GM21786 (cell line): ENCODE data around the gene SPN.
"Not testable (repeated sequence)": the region's sequence is repeated elsewhere in the genome, so short reads cannot be mapped to it uniquely, and the experiment has no call there.

ENCODE experiments used
- ATAC-seq: cut with Tn5 transposase; IDR thresholded peaks from one replicate; pipeline ENCODE4 v1.9.1; 2021; ENCODE audit not compliant: unreplicated experiment

The SPN gene

DNA sequence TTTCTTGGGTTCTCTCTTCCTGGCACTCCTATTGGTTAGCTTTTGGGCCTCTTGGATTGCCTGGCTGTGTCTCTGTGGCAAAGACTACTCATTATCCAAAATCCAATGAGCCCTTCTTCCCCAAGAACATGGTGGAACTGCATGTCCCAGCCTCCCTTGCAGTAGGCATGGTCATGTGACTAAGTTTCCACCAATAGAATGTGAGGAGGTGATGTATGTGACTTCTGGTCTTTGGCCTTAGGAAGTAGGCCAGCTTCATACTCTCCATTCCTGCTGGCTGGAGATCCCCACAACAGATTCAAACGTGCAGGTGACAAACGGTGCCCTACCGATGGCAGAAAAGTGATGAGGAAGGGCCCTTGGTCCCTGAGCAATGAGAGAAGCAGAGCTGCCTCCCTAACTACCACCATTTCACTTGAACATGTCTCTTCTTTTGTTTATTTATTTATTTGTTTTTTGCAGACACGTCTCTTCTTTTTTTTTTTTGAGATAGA is 17.3 kb upstream of the SPN start:
- no peak for ATAC-seq

DNA sequence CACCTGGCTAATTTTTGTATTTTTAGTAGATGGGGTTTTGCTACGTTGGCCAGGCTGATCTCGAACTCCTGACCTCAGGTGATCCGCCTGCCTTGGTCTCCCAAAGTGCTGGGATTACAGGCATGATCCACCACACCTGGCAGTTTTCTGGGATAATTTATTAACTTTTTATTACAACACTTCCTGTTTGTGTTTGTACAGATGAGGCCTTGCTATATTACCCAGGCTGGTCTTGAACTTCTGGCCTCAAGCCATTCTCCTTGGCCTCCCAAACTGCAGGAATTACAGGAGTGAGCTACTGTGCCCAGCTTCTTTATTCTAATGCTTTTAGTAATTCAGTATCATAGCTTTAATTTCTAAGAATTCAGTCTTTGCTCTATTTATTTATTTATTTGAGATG is 16.1 kb upstream of the SPN start:
- ATAC-seq, result no peak

DNA sequence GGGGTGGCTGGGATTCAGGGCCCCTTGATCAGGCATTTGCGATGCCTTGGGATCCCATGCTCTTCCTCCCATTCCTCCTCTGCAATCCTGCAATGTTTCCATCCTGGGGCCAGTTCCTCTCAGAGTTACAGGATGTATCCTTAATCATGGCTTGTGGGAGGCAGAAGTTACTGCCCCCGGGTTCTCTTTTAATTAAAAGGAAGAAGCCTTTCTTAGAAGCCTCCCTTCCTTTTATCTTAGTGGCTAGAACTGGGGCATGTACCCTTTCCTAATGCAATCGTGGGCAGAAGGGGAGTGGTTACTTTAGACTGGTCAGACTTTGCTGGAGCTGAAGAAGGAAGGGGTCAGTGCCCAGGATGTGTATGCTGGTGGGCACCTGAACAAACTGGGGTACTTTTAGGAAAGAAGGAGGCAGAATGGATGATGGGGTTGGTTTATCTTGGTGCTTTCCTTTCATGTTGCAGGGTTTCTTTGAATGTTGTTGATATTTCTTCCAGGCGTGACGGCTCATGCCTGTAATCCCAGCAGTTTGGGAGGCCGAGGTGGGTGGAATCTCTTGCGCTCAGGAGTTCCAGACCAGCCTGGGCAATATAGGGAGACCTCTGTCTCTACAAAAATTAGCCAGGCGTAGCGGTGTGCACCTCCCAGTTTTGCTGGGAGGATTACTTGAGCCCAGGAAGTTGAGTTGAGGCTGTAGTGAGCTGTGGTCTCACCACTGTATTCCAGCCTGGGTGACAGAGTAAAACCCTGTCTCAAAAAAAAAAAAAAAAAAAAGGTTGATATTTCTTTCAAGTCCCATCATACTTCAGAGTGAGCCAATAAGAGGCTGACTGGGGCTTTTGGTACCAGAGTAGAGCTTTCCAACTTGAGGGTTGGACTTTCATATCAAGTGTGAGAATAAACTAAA is 13.2 kb upstream of the SPN start:
- ATAC-seq, result no peak

DNA sequence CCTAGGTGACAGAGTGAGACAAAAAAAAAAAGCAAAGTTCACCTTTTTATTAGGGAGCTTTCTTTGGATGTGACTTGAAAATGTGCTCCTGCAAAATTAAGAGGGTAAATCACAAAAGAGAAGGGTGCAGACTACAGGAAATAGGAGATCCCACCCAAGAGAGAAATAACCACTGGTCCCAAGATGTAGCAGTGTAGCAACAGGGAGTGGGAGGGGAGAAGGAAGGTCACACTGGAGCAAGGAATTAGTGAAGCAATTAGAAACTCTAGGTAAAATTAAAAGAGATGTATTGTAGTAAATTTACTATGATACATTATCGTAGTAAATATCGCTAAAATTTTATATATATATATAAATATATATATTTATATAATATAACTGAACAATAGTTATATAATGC is 12.3 kb upstream of the SPN start:
- ATAC-seq, result no peak

DNA sequence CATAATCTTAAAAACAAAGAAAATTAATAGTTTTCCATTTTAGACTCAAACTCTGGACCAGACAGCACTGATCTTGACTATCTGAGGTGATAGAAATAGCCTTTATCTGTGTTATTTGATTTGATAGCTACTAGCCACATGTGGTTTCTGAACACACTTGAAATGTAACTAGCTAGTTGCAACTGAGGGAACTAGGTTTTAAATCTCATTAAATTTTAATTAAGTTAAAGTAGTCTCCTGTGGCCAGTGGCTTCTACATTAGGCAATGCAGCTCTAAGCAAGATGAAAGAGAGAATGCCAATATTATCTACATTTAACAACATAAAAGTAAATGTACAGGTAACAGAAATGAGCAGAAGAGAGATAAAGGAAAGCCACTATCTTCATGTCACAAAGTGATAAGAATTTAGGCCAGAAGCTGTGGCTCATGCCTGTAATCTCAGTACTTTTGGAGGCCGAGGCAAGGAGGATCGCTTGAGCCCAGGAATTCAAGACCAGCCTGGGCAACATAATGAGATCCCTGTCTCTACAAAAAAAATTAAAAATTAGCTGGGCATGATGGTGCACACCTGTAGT is 11.2 kb upstream of the SPN start:
- no peak for ATAC-seq

DNA sequence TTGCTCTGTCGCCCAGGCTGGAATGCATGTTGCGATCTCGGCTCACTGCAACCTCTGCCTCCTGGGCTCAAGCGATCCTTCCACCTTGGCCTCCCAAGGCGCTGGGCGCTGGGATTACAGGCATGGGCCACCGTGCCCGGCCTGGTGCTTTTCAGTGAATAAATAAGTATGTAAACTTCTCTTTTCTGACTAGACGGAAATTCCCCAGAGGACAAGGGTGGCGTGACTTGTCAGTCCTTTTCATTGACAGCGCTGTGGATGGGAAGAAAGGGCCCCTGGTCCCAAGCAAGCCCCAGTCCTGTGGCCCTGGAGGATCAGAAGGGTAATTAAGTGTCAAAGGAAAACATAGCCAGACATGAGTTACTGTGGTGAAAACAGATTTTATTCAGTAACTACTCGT is 9.6 kb upstream of the SPN start:
- ATAC-seq, result no peak

DNA sequence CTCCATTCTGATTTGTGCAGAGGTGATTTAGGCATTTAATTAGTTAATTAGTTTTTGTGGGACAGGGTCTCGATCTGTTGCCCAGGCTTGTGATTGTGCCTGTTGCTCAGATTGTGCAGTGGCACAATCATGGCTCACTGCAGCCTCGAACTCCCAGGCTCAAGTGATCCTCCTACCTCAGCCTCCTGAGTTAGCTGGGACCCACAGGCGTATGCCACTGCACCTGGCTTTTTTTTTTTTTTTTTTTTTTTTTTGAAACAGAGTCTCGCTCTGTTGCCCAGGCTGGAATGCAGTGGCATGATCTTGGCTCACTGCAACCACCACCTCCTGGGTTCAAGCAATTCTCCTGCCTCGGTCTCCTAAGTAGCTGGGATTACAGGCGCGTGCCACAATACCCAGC is 9.2 kb upstream of the SPN start:
- not testable (repeated sequence) for ATAC-seq

DNA sequence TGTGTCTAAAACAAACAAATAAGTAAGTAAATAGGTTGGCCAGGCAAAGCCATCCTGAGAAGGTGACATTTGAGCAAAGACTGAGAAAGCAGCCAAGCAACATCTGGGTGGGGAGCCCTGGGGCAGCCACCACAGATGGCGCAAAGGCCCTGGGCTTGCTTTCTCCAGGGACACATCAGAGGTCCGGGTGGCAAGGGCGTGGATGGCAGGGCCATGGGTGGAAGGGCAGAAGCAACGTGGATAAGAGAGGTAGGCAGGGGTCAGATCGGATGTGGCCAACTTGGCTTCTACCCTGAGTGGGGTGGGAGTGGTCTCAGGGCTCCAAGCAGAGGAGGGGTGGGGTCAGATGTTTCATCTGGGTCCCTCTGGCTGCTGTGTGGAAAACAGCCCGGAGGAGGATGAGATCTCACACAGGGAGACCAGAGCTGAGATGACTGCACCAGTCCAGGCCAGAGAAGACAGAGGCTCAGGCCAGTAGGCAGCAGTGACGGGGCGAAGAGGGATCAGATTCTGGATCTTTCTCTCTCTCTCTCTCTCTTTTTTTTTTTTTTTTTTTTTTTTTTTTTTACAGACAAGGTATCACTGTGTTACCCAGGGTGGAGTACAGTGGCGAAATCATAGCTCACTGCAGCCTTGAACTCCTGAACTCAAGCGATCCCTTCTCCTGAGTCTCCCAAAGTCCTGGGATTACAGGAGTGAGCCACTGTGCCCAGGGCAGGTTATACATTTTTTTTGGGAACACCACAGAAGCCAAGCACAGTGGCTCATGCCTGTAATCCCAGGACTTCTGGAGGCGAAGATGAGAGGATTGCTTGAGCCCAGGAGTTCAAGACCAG is 6.1 kb upstream of the SPN start:
- no peak for ATAC-seq

DNA sequence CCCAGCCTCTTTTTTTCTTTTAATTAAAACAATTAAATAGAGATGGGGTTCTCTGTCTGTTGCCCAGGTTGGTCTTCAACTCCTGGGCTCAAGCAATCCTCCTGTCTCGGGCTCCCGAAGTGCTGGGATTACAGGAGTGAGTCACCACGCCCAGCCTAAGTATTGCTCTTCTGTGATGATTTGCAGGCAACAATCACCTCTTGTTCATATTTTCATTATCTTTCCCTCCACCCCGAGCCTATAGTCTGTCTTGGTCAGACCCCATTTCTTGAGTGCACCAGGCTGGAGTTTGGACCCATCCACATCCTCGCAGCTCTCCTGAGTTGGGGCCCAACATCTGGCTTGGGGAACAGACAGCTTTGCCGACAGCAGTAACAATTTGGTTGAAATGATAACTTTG is 4.3 kb upstream of the SPN start:
- ATAC-seq, result no peak

DNA sequence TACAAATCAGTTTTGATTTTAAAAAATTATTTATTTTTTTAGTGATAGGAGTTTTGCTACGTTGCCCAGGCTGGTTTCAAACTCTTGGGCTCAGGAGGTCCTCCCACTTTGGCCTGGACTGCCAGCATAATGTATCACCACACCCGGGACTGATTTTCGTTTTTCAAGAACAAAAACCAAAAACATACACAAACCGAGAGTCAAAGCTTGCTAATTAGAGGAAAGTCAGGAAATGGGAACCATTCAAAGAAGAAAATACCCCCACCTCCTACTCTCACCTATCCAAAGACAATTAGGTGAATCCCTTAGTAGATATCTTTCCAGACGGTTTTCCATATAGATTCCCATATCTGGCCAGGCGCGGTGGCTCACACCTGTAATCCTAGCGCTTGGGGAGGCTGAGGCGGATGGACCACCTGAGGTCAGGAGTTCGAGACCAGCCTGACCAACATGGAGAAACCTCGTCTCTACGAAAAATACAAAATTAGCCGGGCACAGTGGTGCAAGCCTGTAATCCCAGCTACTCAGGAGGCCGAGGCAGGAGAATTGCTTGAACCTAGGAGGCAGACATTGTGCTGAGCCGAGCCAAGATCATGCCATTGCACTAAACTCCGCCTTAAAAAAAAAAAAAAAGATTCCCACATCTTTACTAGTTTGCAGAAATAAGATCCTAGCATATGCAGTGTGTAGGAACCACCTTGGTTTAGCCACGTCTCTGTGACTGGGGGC is 883 bp upstream of the SPN start:
- ATAC-seq, result no peak

DNA sequence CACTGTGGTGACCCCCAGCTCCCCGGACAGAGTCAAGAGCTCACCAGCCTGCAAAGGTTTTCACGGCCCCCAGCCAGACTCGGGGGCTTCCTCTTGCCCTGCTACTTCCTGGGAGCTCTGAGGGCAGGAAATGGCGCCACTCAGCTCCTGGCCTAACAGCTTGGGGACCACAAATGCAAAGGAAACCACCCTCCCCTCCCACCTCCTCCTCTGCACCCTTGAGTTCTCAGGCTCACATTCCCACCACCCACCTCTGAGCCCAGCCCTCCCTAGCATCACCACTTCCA is 375 bp upstream of the SPN start:
- ATAC-seq, result no peak

DNA sequence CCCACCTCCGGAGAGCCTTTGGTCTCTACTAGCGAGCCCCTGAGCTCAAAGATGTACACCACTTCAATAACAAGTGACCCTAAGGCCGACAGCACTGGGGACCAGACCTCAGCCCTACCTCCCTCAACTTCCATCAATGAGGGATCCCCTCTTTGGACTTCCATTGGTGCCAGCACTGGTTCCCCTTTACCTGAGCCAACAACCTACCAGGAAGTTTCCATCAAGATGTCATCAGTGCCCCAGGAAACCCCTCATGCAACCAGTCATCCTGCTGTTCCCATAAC is 702 bp downstream of the SPN start:
- ATAC-seq, result no peak

DNA sequence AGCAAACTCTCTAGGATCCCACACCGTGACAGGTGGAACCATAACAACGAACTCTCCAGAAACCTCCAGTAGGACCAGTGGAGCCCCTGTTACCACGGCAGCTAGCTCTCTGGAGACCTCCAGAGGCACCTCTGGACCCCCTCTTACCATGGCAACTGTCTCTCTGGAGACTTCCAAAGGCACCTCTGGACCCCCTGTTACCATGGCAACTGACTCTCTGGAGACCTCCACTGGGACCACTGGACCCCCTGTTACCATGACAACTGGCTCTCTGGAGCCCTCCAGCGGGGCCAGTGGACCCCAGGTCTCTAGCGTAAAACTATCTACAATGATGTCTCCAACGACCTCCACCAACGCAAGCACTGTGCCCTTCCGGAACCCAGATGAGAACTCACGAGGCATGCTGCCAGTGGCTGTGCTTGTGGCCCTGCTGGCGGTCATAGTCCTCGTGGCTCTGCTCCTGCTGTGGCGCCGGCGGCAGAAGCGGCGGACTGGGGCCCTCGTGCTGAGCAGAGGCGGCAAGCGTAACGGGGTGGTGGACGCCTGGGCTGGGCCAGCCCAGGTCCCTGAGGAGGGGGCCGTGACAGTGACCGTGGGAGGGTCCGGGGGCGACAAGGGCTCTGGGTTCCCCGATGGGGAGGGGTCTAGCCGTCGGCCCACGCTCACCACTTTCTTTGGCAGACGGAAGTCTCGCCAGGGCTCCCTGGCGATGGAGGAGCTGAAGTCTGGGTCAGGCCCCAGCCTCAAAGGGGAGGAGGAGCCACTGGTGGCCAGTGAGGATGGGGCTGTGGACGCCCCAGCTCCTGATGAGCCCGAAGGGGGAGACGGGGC is 1.3 kb downstream of the SPN start:
- ATAC-seq, result no peak

DNA sequence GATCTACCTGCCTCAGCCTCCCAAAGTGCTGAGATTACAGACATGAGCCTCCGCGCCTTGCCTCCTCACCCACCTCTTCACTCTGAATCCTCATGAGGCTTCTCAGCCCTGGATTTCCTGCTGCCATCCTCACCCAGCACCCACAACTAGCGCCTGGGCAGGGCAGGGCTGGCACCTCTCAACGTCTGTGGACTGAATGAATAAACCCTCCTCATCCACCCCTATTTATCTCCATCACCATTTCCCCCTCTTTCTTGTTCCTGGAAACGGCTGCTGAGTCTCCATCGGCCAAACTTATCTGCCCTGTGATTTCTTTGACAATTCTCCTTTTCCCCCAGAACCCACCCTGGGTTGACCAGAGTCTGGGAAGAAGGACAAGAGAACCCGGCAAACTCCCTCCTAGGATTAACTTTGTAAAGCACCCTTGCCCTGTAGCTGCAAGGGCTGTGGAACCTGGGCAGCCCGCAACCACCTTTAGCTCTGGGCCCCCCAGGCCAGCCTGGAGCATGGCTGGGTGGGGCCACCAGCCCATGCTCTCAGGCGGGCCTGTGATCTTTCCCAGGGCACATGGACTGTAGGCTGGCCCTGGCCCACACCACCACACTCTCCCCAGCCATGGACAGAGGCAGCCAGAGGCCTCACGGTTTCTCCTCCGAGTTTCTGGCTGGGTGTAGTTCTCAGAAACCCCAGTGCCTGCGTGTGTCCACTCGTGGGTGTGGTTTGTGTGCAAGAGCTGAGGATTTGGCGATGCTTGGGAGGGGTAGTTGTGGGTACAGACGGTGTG is 2.4 kb downstream of the SPN start:
- ATAC-seq, result no peak

DNA sequence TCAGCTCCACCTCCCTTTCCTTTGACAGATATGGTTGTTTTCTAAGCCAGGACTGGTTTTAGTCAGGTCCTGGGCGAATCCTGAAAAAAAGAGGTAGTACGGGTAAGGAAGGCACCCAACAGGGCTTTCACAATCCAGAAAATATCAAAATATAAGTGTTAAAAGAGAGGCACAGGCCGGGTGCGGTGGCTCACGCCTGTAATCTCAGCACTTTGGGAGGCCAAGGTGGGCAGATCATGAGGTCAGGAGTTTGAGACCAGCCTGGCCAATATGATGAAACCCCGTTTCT is 4.2 kb downstream of the SPN start:
- not testable (repeated sequence) for ATAC-seq

DNA sequence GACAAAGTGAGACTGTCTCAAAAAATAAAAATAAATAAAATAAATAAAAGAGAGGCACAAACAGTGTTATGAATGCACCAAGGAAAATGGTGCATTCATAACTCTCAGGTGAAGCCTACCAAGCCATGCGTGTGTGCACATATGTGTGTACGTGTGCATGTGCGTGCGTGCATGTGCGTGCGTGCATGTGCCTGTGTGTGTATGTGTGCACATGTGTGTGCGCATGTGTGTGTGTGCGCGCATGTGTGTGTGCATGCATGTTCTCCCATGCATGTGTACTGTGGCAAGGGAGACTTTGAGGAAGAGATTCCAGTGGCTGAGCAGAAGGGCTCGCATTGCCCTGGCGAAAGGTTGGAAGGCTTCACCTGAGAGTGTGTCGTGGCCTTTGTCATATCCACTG is 4.7 kb downstream of the SPN start:
- ATAC-seq, result no peak

DNA sequence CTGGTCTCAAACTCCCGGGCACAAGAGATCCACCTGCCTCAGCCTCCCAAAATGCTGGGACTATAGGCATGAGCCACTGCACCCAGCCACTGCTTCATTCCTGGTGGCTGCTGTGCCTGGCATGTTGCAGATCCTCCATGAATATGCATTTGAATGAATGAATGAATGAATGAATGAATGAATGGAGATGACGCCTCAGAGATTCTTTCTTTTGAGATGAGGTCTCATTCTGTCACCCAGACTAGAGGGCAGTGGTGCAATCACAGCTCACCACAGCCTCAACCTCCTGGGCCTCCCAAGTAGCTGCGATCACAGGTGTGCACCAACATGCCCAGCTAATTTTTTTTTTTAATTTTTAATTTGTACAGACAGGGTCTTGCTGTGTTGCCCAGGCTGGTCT is 5.2 kb downstream of the SPN start:
- ATAC-seq, result no peak

DNA sequence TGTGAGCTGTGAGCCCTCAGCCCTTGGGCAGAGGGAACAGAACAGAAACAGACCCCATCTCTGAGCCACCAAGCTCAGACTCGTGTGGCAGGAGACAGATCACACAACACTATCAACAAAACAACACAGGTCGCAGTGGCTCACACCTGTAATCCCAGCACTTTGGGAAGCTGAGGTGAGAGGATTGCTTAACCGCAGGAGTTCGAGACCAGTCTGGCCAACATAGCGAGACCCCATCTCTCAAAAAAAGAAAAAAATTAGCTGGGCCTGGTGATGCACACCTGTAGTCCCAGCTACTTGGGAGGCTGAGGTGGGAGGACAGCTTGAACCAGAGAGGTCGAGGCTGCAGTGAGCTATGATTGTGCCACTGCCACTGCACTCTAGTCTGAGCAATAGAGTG is 10.5 kb downstream of the SPN start:
- ATAC-seq, result no peak

DNA sequence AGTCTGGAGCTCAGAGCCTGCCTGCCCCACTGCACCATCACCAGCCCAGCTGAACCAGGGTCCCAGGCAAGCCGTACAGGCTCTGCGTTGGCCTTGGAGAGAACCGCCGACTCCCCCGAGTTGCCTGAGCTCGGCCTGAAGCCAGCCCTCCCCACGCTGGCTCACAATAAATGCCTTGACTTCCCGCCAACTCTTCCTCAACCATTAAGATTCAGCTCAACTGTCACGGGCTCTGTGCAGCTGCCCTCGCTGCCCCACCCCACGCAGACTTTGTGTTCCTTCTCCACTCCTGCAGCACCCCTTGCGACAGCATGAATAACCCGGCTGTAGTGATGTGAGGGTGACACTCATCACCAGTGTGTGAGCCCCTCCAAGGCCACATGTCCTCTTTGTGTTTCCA is 11.1 kb downstream of the SPN start:
- no peak for ATAC-seq
